ENCODE measurements around the gene NSMCE1.

GRCh38 chr16:27248036-27248435 is 20.5 kb downstream of the NSMCE1 start:
- TF ChIP-seq CTCF (conservative IDR thresholded peaks at IDR 0.05; ENCODE audit: low read depth, low read length) = no peak
- TF ChIP-seq RCOR1 (IDR thresholded peaks at IDR 0.05; ENCODE audit: insufficient replicate concordance, low read length) = no peak
- no peak for TF ChIP-seq CEBPB (IDR thresholded peaks at IDR 0.05; ENCODE audit: low read depth, low read length)
- no peak for TF ChIP-seq POLR2A (IDR thresholded peaks at IDR 0.05; ENCODE audit: low read depth, low read length)
- TF ChIP-seq, protein P1, sequence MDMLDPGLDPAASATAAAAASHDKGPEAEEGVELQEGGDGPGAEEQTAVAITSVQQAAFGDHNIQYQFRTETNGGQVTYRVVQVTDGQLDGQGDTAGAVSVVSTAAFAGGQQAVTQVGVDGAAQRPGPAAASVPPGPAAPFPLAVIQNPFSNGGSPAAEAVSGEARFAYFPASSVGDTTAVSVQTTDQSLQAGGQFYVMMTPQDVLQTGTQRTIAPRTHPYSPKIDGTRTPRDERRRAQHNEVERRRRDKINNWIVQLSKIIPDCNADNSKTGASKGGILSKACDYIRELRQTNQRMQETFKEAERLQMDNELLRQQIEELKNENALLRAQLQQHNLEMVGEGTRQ (IDR thresholded peaks at IDR 0.05; ENCODE audit: low read depth, low read length) = no peak
- no peak for TF ChIP-seq RFX5 (IDR thresholded peaks at IDR 0.05; ENCODE audit: low read depth, low read length)
- no peak for TF ChIP-seq RAD21 (IDR thresholded peaks at IDR 0.05; ENCODE audit: low read length)
- TF ChIP-seq BHLHE40 (IDR thresholded peaks at IDR 0.05; ENCODE audit: low read depth, low read length) = no peak
- TF ChIP-seq, protein P2, sequence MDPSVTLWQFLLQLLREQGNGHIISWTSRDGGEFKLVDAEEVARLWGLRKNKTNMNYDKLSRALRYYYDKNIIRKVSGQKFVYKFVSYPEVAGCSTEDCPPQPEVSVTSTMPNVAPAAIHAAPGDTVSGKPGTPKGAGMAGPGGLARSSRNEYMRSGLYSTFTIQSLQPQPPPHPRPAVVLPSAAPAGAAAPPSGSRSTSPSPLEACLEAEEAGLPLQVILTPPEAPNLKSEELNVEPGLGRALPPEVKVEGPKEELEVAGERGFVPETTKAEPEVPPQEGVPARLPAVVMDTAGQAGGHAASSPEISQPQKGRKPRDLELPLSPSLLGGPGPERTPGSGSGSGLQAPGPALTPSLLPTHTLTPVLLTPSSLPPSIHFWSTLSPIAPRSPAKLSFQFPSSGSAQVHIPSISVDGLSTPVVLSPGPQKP (IDR thresholded peaks at IDR 0.05; ENCODE audit: borderline replicate concordance, low read depth, low read length) = no peak
- TF ChIP-seq MAFK (IDR thresholded peaks at IDR 0.05; ENCODE audit: low read depth, low read length) = no peak
- TF ChIP-seq SMC3 (IDR thresholded peaks at IDR 0.05; ENCODE audit: low read depth, low read length) = no peak
- TF ChIP-seq MAZ (IDR thresholded peaks at IDR 0.05; ENCODE audit: borderline replicate concordance, low read depth, low read length) = no peak
- TF ChIP-seq CHD1 (IDR thresholded peaks at IDR 0.05; ENCODE audit: low read depth, low read length) = no peak
